ENCODE measurements around the gene RAPGEF2.
A peak's percentile ranks its signal among the peaks of the same experiment; 100 is the strongest.
"Not testable (repeated sequence)": the region's sequence is repeated elsewhere in the genome, so short reads cannot be mapped to it uniquely, and the experiment has no call there.

The RAPGEF2 gene

DNA sequence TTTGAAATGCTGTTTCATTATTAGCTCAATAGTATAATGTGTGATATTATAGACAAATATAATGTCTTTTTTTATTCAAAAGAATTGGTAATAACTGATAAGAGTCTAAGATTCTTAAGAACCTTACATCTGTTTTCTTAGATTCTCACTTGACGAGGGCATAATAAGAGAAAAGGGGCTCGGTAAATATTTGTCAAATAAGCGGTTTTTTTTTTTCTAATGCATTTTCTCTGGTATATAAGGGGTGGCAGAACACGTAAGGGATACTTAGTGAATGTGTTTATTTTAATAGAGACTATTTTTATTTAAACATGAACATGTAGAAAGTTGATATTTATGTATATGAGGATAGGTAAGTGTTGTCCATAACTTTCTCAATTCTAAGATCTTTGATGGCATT is 200.6 kb downstream of the RAPGEF2 start:
- Mint-ChIP-seq H3K27me3 (ENCODE audit: low read depth) (no peaks in the 10 kb centered on the region), H3K4me1 (peaks cover 2% of the 10 kb centered on the region)
- TF ChIP-seq, protein P1, sequence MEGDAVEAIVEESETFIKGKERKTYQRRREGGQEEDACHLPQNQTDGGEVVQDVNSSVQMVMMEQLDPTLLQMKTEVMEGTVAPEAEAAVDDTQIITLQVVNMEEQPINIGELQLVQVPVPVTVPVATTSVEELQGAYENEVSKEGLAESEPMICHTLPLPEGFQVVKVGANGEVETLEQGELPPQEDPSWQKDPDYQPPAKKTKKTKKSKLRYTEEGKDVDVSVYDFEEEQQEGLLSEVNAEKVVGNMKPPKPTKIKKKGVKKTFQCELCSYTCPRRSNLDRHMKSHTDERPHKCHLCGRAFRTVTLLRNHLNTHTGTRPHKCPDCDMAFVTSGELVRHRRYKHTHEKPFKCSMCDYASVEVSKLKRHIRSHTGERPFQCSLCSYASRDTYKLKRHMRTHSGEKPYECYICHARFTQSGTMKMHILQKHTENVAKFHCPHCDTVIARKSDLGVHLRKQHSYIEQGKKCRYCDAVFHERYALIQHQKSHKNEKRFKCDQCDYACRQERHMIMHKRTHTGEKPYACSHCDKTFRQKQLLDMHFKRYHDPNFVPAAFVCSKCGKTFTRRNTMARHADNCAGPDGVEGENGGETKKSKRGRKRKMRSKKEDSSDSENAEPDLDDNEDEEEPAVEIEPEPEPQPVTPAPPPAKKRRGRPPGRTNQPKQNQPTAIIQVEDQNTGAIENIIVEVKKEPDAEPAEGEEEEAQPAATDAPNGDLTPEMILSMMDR (IDR thresholded peaks at IDR 0.05; ENCODE audit: unreplicated experiment in 3 of 3) = no peak

DNA sequence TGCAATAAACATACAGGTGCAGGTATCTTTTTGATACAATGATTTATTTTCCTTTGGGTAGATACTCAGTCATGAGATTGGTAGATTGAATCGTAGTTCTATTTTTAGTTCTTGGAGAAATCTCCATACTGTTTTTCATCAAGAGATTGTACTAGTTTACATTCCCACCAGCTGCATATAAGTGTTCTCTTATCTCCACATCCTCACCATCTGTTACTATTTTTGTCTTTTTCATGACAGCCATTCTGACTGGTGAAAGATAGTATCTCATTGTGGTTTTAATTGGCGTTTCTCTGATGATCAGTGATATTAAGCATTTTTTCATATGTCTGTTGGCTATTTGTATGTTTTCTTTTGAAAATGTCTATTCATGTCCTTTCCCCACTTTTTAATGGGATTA is 202.2 kb downstream of the RAPGEF2 start:
- TF ChIP-seq, protein P1 (IDR thresholded peaks at IDR 0.05; ENCODE audit: unreplicated experiment in 3 of 3) = no peak
- Mint-ChIP-seq H3K27me3 (ENCODE audit: low read depth) (no peaks in the 10 kb centered on the region), H3K27ac (no peak overlapping the region), H3K4me3 (no peak overlapping the region), H3K36me3 (ENCODE audit: low read depth) (peaks cover 20% of the 10 kb centered on the region), H3K9me3 (peaks cover 12% of the 10 kb centered on the region), H3K4me1 (no peaks in the 10 kb centered on the region)

More for the DNA sequence above, 200.6 kb downstream of the RAPGEF2 start:
- no peak overlapping the region for H3K4me3 Mint-ChIP-seq
- H3K27ac Mint-ChIP-seq = no peak overlapping the region
- peaks cover 12% of the 10 kb centered on the region for H3K9me3 Mint-ChIP-seq
- peaks cover 20% of the 10 kb centered on the region for H3K36me3 Mint-ChIP-seq (ENCODE audit: low read depth)

DNA sequence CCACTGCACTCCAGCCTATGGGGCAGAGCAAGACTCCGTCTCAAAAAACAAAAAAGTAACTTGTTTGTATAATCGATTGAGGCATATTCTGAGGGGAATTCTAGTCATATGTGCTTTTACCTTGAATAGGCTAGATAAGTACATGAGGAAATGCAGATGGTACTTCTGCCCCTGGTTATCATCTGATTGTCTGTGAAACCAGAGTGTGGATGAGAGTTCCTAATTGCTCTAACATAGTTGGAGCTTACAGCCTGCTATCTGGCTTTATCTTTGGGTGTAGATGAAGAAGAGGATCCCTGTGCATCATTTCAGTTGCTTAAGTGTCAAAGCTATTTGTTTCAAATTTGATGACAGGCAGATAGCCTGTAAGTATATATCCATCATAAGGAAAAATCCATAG is 205.1 kb downstream of the RAPGEF2 start:
- Mint-ChIP-seq H3K4me3 (no peak overlapping the region), H3K4me1 (no peaks in the 10 kb centered on the region), H3K27ac (no peak overlapping the region), H3K27me3 (ENCODE audit: low read depth) (no peaks in the 10 kb centered on the region), H3K9me3 (peaks cover 12% of the 10 kb centered on the region), H3K36me3 (ENCODE audit: low read depth) (peaks cover 20% of the 10 kb centered on the region)
- TF ChIP-seq, protein P1 (IDR thresholded peaks at IDR 0.05; ENCODE audit: unreplicated experiment in 3 of 3) = no peak

DNA sequence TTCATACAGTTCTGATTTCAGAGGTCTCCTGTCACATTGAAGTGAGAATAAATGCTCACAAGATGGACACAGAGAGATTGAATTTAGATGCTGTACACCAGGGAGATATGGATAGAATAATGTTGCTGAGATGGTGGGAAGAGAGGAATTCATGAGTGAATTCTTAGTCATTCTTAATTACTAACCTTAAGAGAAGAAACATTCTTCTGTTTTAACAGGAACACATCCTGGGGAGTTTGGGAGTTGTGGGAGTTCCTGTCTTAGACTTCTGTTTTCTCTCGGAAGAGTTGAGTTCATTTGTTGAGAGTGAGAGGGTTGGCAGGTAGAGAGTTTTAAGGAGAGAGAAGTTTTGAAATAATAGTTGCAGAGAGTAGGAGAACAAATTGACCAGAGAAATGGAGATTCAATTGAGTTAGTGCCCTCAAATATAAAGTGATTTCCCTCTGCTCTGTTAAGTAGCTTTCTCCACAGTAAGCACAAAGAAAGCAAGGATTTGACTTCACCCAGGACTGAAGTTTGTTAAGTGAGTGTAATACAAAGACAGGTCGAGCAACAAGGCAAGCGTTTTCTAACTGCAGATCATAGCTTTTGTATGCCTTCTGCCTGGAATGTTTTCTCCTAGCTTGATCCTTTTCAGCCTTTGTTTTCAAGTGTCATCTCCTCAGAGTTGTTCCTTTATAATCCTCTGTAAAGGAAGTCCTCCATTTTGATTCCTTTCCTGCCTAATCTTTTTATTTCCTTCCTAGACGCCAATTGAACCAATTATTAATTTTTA is 205.9 kb downstream of the RAPGEF2 start:
- Mint-ChIP-seq H3K9me3 (peaks cover 12% of the 10 kb centered on the region), H3K4me3 (no peak overlapping the region), H3K36me3 (ENCODE audit: low read depth) (peaks cover 22% of the 10 kb centered on the region), H3K4me1 (no peaks in the 10 kb centered on the region), H3K27ac (peak overlapping the region in 1 of 3 experiments; percentile 29), H3K27me3 (ENCODE audit: low read depth) (no peaks in the 10 kb centered on the region)
- TF ChIP-seq, protein P1 (IDR thresholded peaks at IDR 0.05; ENCODE audit: unreplicated experiment in 3 of 3) = no peak

DNA sequence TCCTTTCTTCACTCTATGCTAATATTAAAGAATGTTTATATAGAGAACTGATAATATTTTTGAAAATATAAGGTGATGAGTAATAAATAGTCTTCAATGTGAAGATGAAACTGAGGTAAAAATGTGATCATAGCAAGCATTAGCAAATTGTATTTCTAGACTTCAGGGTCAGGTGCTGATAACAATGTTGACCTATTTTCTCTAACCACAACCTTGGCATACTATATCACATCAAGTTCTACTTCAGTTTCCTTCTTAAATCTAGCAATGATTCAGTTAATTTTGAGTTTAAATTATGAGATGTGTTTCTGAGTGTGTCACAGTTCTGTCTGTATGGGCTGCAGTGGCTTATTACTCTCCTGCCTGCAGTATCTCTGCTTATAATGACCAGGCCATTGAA is 209.4 kb downstream of the RAPGEF2 start:
- H3K4me3 Mint-ChIP-seq = no peak overlapping the region
- H3K4me1 Mint-ChIP-seq = no peaks in the 10 kb centered on the region
- H3K36me3 Mint-ChIP-seq (ENCODE audit: low read depth) = peaks cover 29% of the 10 kb centered on the region
- no peak overlapping the region for H3K27ac Mint-ChIP-seq
- H3K9me3 Mint-ChIP-seq = no peaks in the 10 kb centered on the region
- TF ChIP-seq, protein P1 (IDR thresholded peaks at IDR 0.05; ENCODE audit: unreplicated experiment in 3 of 3) = no peak
- no peaks in the 10 kb centered on the region for H3K27me3 Mint-ChIP-seq (ENCODE audit: low read depth)

DNA sequence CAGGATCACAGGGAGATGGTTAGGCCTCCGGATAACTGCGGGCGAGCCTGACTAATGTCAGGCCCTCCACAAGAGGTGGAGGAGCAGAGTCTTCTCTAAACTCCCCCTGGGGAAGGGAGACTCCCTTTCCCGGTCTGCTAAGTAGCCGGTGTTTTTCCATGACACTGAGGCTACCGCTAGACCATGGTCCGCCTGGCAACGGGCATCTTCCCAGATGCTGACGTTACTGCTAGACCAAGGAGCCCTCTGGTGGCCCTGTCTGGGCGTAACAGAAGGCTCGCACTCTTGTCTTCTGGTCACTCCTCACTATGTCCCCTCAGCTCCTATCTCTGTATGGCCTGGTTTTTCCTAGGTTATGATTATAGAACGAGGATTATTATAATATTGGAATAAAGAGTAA is 213.0 kb downstream of the RAPGEF2 start:
- not testable (repeated sequence) for H3K4me1 Mint-ChIP-seq; H3K27ac Mint-ChIP-seq; H3K4me3 Mint-ChIP-seq; H3K9me3 Mint-ChIP-seq; H3K27me3 Mint-ChIP-seq (ENCODE audit: low read depth)
- TF ChIP-seq, protein P1 (IDR thresholded peaks at IDR 0.05; ENCODE audit: unreplicated experiment in 3 of 3) = peak in 1 of 3 experiments; percentile 34
- peaks cover 33% of the 10 kb centered on the region for H3K36me3 Mint-ChIP-seq (ENCODE audit: low read depth)
